ENCODE results near the gene PHACTR1. TPM values are rescaled to one million over a fixed set of nuclear protein-coding genes. Genes with fewer than 3 reads are reported as not detected.

The PHACTR1 gene
- total and polyA plus RNA-seq, 12 donors, result 0.77 to 16.0 (median 3.5) TPM

DNA sequence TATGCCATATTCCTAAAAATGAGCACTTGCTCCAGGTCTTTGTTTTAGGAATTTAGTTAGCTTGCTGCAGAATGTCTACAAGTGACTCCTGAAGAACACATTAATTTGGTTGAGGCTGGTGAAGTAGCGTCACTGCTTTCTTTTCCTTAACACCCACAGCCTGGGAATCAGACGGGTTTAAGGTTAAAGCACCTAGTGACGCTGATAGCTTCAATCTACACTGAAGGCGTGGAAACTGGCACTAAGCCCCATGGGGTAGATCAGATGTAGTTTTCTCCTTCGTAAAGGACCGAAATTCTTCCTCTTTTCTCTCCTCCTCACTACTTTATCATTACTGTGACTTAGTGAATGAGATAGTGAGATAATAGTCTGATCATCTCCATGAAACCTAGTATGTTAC, 521.5 kb downstream of the PHACTR1 start:
- no peak for DNase-seq
- Histone ChIP-seq H3K4me3 (no peak overlapping the region), H3K36me3 (replicated peaks in 1 of 2) (no peaks in the 10 kb centered on the region), H3K4me1 (replicated peaks in 1 of 2) (no peaks in the 10 kb centered on the region), H3K27me3 (no peaks in the 10 kb centered on the region), H3K9me3 (replicated peaks in 1 of 3) (no peaks in the 10 kb centered on the region), H3K27ac (no peak overlapping the region)
- no peak for TF ChIP-seq POLR2A (IDR thresholded peaks at IDR 0.05)
- TF ChIP-seq, protein P1, sequence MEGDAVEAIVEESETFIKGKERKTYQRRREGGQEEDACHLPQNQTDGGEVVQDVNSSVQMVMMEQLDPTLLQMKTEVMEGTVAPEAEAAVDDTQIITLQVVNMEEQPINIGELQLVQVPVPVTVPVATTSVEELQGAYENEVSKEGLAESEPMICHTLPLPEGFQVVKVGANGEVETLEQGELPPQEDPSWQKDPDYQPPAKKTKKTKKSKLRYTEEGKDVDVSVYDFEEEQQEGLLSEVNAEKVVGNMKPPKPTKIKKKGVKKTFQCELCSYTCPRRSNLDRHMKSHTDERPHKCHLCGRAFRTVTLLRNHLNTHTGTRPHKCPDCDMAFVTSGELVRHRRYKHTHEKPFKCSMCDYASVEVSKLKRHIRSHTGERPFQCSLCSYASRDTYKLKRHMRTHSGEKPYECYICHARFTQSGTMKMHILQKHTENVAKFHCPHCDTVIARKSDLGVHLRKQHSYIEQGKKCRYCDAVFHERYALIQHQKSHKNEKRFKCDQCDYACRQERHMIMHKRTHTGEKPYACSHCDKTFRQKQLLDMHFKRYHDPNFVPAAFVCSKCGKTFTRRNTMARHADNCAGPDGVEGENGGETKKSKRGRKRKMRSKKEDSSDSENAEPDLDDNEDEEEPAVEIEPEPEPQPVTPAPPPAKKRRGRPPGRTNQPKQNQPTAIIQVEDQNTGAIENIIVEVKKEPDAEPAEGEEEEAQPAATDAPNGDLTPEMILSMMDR (IDR thresholded peaks at IDR 0.05), result no peak
- 87 to 91% (median 89%) methylated on average over 6 of the region's 6 CpGs for WGBS, 4 donors
- intact Hi-C loops (cut with DNase I), result no loop called here

DNA sequence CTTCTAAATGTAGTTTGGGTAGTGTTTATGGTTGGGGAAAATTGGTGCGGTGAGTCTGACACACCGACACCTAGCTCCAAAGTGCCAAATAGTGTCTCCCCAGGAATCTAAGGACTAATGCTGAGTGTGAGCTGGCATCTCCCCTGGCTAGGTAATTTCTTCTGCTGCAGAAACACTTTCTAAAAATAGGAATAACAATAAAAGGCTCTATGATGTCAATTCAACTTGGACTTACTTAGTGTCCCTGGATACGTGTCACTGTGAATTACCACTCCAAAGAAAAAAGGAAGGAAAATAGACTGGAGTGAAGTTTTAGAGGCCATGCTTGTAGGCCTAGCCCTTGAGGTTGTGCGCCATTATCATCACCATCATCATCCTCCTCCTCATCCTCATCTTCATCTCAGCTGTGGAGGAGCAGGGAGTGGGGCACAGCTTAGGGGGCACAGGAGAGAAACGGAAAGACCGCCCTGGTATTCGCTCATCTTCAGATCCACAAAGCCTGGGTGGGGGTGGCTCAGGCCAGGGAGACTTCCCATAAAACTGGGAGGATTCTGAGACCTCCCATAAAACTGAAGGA, 522.2 kb downstream of the PHACTR1 start:
- no peak for DNase-seq
- Histone ChIP-seq H3K4me3 (no peak overlapping the region), H3K27me3 (no peaks in the 10 kb centered on the region), H3K27ac (no peak overlapping the region), H3K36me3 (replicated peaks in 1 of 2) (no peaks in the 10 kb centered on the region), H3K4me1 (replicated peaks in 1 of 2) (no peaks in the 10 kb centered on the region), H3K9me3 (replicated peaks in 1 of 3) (no peaks in the 10 kb centered on the region)
- WGBS, 4 donors, result 87 to 97% (median 95%) methylated on average over 7 of the region's 7 CpGs
- intact Hi-C loops (cut with DNase I), result no loop called here
- TF ChIP-seq POLR2A (IDR thresholded peaks at IDR 0.05), result no peak
- TF ChIP-seq, protein P1 (IDR thresholded peaks at IDR 0.05), result no peak

DNA sequence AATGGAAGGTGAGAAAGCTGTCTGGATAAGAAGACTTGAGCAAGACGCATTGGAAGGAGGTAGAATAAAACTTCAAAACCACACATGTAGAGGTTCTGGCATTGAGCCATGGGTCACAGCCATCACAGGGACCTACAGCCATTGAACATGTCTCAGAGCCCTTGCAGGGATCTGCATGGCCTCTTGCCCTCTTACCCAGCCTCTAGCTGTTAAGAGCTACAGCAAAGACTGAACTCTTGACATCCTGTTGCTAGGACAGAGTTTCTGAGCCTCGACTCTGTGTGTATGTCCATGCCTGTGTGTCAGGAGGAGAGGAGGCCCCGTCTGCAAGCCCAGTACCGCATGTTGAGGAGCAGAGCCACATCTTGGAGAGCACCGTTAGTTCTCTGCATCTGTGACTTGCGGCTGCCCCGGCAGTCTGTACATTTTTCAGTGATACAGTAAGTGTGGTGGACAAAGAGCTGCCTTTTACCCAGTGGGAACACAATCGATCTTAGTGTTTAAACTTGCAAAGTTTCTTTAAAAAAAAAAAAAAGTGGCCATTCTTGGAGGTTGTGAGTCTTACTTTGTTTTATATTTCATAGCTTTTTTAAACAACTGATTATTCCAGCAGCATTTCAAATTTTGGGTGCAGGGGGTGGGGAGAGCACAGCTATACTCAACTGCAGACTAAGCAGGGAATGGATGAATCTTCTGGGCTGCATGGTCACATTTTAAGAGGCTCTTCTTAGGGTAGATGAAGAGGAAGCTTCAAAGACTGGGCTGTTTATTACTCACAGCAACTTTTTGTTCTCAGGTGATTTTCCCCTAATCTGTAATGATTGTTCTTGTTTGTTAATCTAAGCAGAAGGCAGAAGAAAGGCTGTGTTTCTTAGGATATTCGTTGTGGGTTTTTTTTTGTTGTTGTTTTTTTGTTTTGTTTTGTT, 523.2 kb downstream of the PHACTR1 start:
- no peaks in the 10 kb centered on the region for H3K4me1 ChIP-seq (replicated peaks in 1 of 2)
- DNase-seq, result no peak
- H3K27ac ChIP-seq, result no peak overlapping the region
- H3K4me3 ChIP-seq, result no peak overlapping the region
- H3K36me3 ChIP-seq (replicated peaks in 1 of 2), result no peaks in the 10 kb centered on the region
- H3K9me3 ChIP-seq (replicated peaks in 1 of 3), result no peaks in the 10 kb centered on the region
- intact Hi-C loops (cut with DNase I), result no loop called here
- TF ChIP-seq, protein P1 (IDR thresholded peaks at IDR 0.05), result no peak
- no peak for TF ChIP-seq POLR2A (IDR thresholded peaks at IDR 0.05)
- WGBS, 4 donors, result 75 to 86% (median 78%) methylated on average over 9 of the region's 9 CpGs
- H3K27me3 ChIP-seq, result no peaks in the 10 kb centered on the region

DNA sequence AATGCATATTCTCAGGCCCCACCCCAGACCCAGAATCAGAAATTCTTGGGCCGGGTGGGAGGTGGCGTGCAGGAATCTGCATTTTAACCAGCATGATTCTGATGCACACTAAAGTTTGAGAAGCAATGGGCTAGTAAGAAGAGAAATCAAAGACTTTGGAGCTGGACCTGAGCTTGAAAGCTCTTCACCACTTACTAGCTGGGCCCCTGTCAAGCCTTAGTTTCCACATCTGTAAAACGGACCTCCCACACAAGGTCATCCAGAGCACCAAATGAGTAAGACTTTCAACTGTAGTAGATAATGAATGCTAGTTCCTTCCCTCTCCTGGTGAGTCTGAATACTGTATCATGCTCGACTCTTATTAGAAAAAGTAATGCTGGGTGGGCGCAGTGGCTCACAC, 524.8 kb downstream of the PHACTR1 start:
- no peaks in the 10 kb centered on the region for H3K9me3 ChIP-seq (replicated peaks in 1 of 3)
- DNase-seq, result no peak
- no peak overlapping the region for H3K27ac ChIP-seq
- H3K4me1 ChIP-seq (replicated peaks in 1 of 2), result no peaks in the 10 kb centered on the region
- H3K36me3 ChIP-seq (replicated peaks in 1 of 2), result no peaks in the 10 kb centered on the region
- TF ChIP-seq, protein P1 (IDR thresholded peaks at IDR 0.05), result no peak
- no peak for TF ChIP-seq POLR2A (IDR thresholded peaks at IDR 0.05)
- 76 to 92% (median 81%) methylated on average over 5 of the region's 5 CpGs for WGBS, 4 donors
- intact Hi-C loops (cut with DNase I), result no loop called here
- no peaks in the 10 kb centered on the region for H3K27me3 ChIP-seq
- H3K4me3 ChIP-seq, result no peak overlapping the region
